Prostate gland (tissue), 2 donors: Measurements from ENCODE around the gene WNT11. TPM values are rescaled to one million over a fixed set of nuclear protein-coding genes. Genes with fewer than 3 reads are reported as not detected.

Experiments used
- DNase-seq: peaks from one replicate; pipeline ENCODE4 v3.0.0-alpha.2; 2019; ENCODE audit warnings: low spot score
- H3K27ac ChIP-seq, 2 donors: fragments of 200-600 bp; sonication (generic); 2 replicates each; pipeline ENCODE4 v1.5.1; 2017 to 2019
- H3K27me3 ChIP-seq: fragments of 200-600 bp; sonication (generic); replicated peaks from 2 replicates; pipeline ENCODE4 v1.5.1; 2019; ENCODE audit not compliant: insufficient read depth
- H3K36me3 ChIP-seq, 2 donors: fragments of 200-600 bp; sonication (generic); 1 replicate in 1 of 2; 2 replicates in 1 of 2; pipeline versions ENCODE4 v1.5.1 to v1.8.1; 2017 to 2019
- H3K4me1 ChIP-seq: fragments of 200-600 bp; sonication (generic); replicated peaks from 2 replicates; pipeline ENCODE4 v1.5.1; 2019
- H3K4me3 ChIP-seq, 2 donors: fragments of 200-600 bp; sonication (generic); 2 replicates each; pipeline ENCODE4 v1.5.1; 2017 to 2019
- H3K9me3 ChIP-seq: fragments of 200-600 bp; sonication (generic); 2 replicates; pipeline ENCODE4 v1.5.1; 2017
- CTCF ChIP-seq, 4 experiments: fragments of 200-600 bp in 2 of 4; fragments of 450-650 bp in 2 of 4; sonication (generic) in 2 of 4; IDR thresholded peaks; 1 replicate in 3 of 4; 2 replicates in 1 of 4; pipeline ENCODE4 v1.5.1; 2016 to 2019; ENCODE audit warnings: antibody characterized with exemption in 4 of 4, mild to moderate bottlenecking in 2 of 4, moderate library complexity in 2 of 4
- POLR2A ChIP-seq: fragments of 450-650 bp; IDR thresholded peaks from one replicate; pipeline ENCODE4 v1.6.1; 2016; ENCODE audit warnings: antibody characterized with exemption, mild to moderate bottlenecking
- POLR2AphosphoS5 ChIP-seq: sonication (generic); formaldehyde crosslinking; IDR thresholded peaks from one replicate; pipeline ENCODE4 v1.6.1; 2017; ENCODE audit warnings: antibody characterized with exemption
- WGBS: methylation state at CpG from one replicate; pipeline ENCODE4 v1.1.5; 2018; 5-methylcytosine and 5-hydroxymethylcytosine counted together
- intact Hi-C: fragments of 100-400 bp; cut with DNase I; formaldehyde crosslinking; loops from one replicate; pipeline ENCODE4 v1.14.2; 2022
- total RNA-seq, 2 donors: library from RNA; depleted of rRNA; stranded (reverse); fragments of >200 nt; gene quantifications; one replicate each; pipeline ENCODE4 v1.1.0, GENCODE V29; 2016

WNT11 gene
- total RNA-seq, 2 donors from 2014 or later, result 4.1 to 9.3 TPM

- 1% methylated on average over 65 of the region's 65 CpGs for whole genome bisulfite sequencing
- intact Hi-C loops, result loop anchor here (2.0 to 10.0 kb wide), 3 partner anchors 27 to 431 kb away; partner anchors contain the start of gene EMSY
- TF ChIP-seq CTCF (IDR thresholded peaks at IDR 0.05) (peak in 1 of 4 experiments; percentile 4), POLR2AphosphoS5 (peak; percentile 80), POLR2A (peak; percentile 21)
- peak; percentile 88 for DNase-seq
- H3K27ac ChIP-seq, result peak overlapping the region; percentile 80 to 81
- no peaks in the 10 kb centered on the region for H3K27me3 ChIP-seq
- H3K36me3 ChIP-seq, result no peaks in the 10 kb centered on the region
- H3K4me1 ChIP-seq, result no peaks in the 10 kb centered on the region
- H3K4me3 ChIP-seq, result peak overlapping the region; percentile 47 to 77
- no peaks in the 10 kb centered on the region for H3K9me3 ChIP-seq
Measured at GRCh38 chr11:76235233-76236091, 29.2 kb upstream of the WNT11 start.

- WGBS, result 2% methylated on average over 35 of the region's 38 CpGs
- Histone ChIP-seq H3K27me3 (no peaks in the 10 kb centered on the region), H3K4me1 (no peaks in the 10 kb centered on the region), H3K4me3 (peak overlapping the region; percentile 47 to 77), H3K27ac (peak overlapping the region; percentile 80 to 81), H3K9me3 (no peaks in the 10 kb centered on the region), H3K36me3 (no peaks in the 10 kb centered on the region)
- no peak for DNase-seq
- intact Hi-C loops, result loop anchor here (10.0 kb wide), 2 partner anchors 210 to 430 kb away; partner anchors contain the start of gene EMSY
- peak in 1 of 4 experiments; percentile 23 for TF ChIP-seq CTCF (IDR thresholded peaks at IDR 0.05)
- TF ChIP-seq POLR2AphosphoS5, result no peak
- peak; percentile 20 for TF ChIP-seq POLR2A
Measured at GRCh38 chr11:76234416-76235232, 28.3 kb upstream of the WNT11 start.

GRCh38 chr11:76234021-76234415 is 27.7 kb upstream of the WNT11 start:
- WGBS, result 59% methylated on average over 8 of the region's 8 CpGs
- no peak for DNase-seq
- TF ChIP-seq POLR2A (no peak), POLR2AphosphoS5 (no peak), CTCF (IDR thresholded peaks at IDR 0.05) (no peak)
- no peaks in the 10 kb centered on the region for H3K9me3 ChIP-seq
- H3K4me3 ChIP-seq, result peak overlapping the region; percentile 47 to 77
- H3K27ac ChIP-seq, result peak overlapping the region; percentile 80 to 81
- H3K4me1 ChIP-seq, result no peaks in the 10 kb centered on the region
- no peaks in the 10 kb centered on the region for H3K27me3 ChIP-seq
- H3K36me3 ChIP-seq, result no peaks in the 10 kb centered on the region
- intact Hi-C loops, result loop anchor here (10.0 kb wide), 2 partner anchors 211 to 429 kb away; partner anchors contain the start of gene EMSY

GRCh38 chr11:76233196-76233921 is 27.1 kb upstream of the WNT11 start:
- Histone ChIP-seq H3K4me3 (no peak overlapping the region), H3K4me1 (no peaks in the 10 kb centered on the region), H3K9me3 (no peaks in the 10 kb centered on the region), H3K36me3 (no peaks in the 10 kb centered on the region), H3K27ac (no peak overlapping the region), H3K27me3 (no peaks in the 10 kb centered on the region)
- 95% methylated on average over 9 of the region's 9 CpGs for WGBS
- intact Hi-C loops, result loop anchor here (10.0 kb wide), 2 partner anchors 211 to 429 kb away; partner anchors contain the start of gene EMSY
- no peak for TF ChIP-seq POLR2AphosphoS5
- TF ChIP-seq POLR2A, result no peak
- no peak for TF ChIP-seq CTCF (IDR thresholded peaks at IDR 0.05)
- DNase-seq, result no peak
